Thymus (tissue), 11 donors: ENCODE data around the gene SERTAD2. TPM values are rescaled to one million over a fixed set of nuclear protein-coding genes. Genes with fewer than 3 reads are reported as not detected.

Experiments used
- DNase-seq, 9 donors: peaks; one replicate each; pipeline ENCODE4 v3.0.0-alpha.2; 2013; ENCODE audit warnings: low spot score in 9 of 9, low read depth in 6 of 9, missing footprints in 1 of 9
- H3K27ac ChIP-seq, 2 donors: one replicate each; pipeline ENCODE4 v1.5.1; 2013; ENCODE audit warnings: control low read depth in 1 of 2, low read depth in 1 of 2, low read length in 1 of 2, mild to moderate bottlenecking in 1 of 2, moderate library complexity in 1 of 2
- H3K27me3 ChIP-seq, 2 donors: one replicate each; pipeline ENCODE4 v1.5.1; 2013; ENCODE audit warnings: low read length in 1 of 2; ENCODE audit not compliant: control insufficient read depth in 2 of 2, insufficient read depth in 1 of 2
- H3K36me3 ChIP-seq, 2 donors: one replicate each; pipeline ENCODE4 v1.5.1; 2013; ENCODE audit warnings: low read length in 1 of 2, mild to moderate bottlenecking in 1 of 2, moderate library complexity in 1 of 2; ENCODE audit not compliant: control insufficient read depth in 2 of 2, insufficient read depth in 2 of 2
- H3K4me1 ChIP-seq, 2 donors: one replicate each; pipeline ENCODE4 v1.5.1; 2013; ENCODE audit warnings: low read length in 2 of 2; ENCODE audit not compliant: control insufficient read depth in 2 of 2, insufficient read depth in 2 of 2
- H3K4me3 ChIP-seq, 2 donors: one replicate each; pipeline ENCODE4 v1.5.1; 2013; ENCODE audit warnings: low read length in 2 of 2, control low read depth in 1 of 2, mild to moderate bottlenecking in 1 of 2
- H3K9me3 ChIP-seq, 2 donors: one replicate each; pipeline ENCODE4 v1.5.1; 2013; ENCODE audit warnings: low read length in 1 of 2, mild to moderate bottlenecking in 1 of 2; ENCODE audit not compliant: control insufficient read depth in 2 of 2, insufficient read depth in 1 of 2
- WGBS: extraction: QIAGEN DNeasy Blood & Tissue Kit; methylation state at CpG from one replicate; pipeline ENCODE4 v1.1.7; 2013; 5-methylcytosine and 5-hydroxymethylcytosine counted together
- polyA plus RNA-seq: library from polyadenylated mRNA; stranded (reverse); fragments of 200-250 nt; gene quantifications from one replicate; pipeline ENCODE4 v1.2.3, GENCODE V29; 2013
- total RNA-seq: library from RNA; stranded (reverse); fragments of 120-200 nt; gene quantifications from one replicate; pipeline ENCODE4 v1.2.4, GENCODE V29; 2013
- donor health status: healthy.

The SERTAD2 gene
- total and polyA plus RNA-seq, 2 donors = 13.3 to 37.6 TPM

DNA sequence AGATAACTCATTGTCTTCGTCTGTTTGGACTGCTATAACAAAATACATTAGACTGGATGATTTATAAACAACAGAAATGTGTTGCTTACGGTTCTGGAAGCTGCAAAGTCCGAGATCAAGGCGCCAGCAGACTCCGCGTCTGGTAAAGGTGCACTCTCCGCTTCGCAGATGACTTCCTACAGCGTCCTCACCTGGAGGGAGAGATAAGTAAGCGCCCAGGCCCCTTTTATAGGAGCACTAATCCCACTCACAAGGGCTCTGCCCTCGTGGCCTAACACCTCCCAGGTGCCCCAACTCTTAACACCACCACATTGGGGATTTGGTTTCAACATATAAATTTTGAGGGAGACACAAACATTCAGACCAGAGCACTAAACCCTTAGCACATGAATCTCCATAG is 51.3 kb downstream of the SERTAD2 start:
- Histone ChIP-seq H3K4me1 (peaks cover 4 to 33% of the 10 kb centered on the region in 2 donors), H3K9me3 (no peaks in the 10 kb centered on the region), H3K27ac (no peak overlapping the region), H3K4me3 (no peak overlapping the region), H3K36me3 (no peaks in the 10 kb centered on the region), H3K27me3 (no peaks in the 10 kb centered on the region)
- WGBS = 97% methylated on average over 11 of the region's 11 CpGs
- DNase-seq = no peak

GRCh38 chr2:64601785-64602391 is 51.8 kb downstream of the SERTAD2 start:
- H3K9me3 ChIP-seq = no peaks in the 10 kb centered on the region
- H3K36me3 ChIP-seq = no peaks in the 10 kb centered on the region
- peaks cover 0 to 28% of the 10 kb centered on the region in 2 donors for H3K4me1 ChIP-seq
- WGBS = 95% methylated on average over 12 of the region's 12 CpGs
- H3K27ac ChIP-seq = no peak overlapping the region
- no peak overlapping the region for H3K4me3 ChIP-seq
- no peaks in the 10 kb centered on the region for H3K27me3 ChIP-seq
- DNase-seq = no peak

GRCh38 chr2:64601034-64601754 is 52.5 kb downstream of the SERTAD2 start:
- H3K9me3 ChIP-seq = no peaks in the 10 kb centered on the region
- H3K27me3 ChIP-seq = no peaks in the 10 kb centered on the region
- no peak for DNase-seq
- H3K4me1 ChIP-seq = peaks cover 0 to 21% of the 10 kb centered on the region in 2 donors
- H3K36me3 ChIP-seq = no peaks in the 10 kb centered on the region
- no peak overlapping the region for H3K4me3 ChIP-seq
- WGBS = 92% methylated on average over 8 of the region's 8 CpGs
- H3K27ac ChIP-seq = peak overlapping the region in 1 of 2 donors; percentile 7

DNA sequence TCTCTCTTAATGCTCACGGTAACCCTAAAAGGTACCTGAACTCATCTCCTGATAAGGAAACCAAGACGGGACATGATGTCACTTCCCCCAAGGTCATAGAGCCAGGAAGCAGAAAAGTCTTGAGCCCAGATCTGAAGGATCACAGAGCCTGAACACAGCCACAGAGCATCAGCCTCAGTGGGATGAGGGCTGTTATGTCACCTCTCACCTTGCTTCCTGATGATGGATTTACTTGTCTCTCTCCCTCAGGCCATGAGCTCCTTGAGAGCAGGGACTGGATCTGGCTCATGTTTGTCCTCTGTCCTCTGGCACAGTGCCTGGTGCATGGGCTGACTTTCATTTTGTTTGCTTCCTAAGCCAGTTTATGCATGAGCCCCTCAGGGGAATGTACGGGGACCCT is 54.2 kb downstream of the SERTAD2 start:
- Histone ChIP-seq H3K36me3 (no peaks in the 10 kb centered on the region), H3K4me1 (peaks cover 0 to 13% of the 10 kb centered on the region in 2 donors), H3K9me3 (peaks cover 0 to under 1% of the 10 kb centered on the region in 2 donors), H3K4me3 (no peak overlapping the region), H3K27ac (no peak overlapping the region), H3K27me3 (no peaks in the 10 kb centered on the region)
- DNase-seq = no peak
- 63% methylated on average over 3 of the region's 3 CpGs for WGBS

DNA sequence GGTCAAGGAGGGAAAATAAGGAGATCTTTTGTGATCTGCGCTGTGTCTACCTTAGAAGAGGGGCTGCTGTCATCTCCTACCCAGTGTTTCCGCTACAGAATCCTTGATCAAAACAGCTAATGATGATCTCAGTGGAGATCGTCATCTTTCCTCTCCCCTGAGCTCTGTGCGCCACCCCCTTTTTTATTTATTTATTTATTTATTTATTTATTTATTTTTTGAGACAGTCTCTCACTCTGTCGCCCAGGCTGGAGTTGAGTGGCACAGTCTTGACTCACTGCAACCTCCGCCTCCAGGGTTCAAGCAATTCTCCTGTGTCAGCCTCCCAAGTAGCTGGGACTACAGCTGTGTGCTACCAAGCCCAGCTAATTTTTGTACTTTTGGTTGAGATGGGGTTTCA is 55.5 kb downstream of the SERTAD2 start:
- H3K27me3 ChIP-seq = no peaks in the 10 kb centered on the region
- H3K9me3 ChIP-seq = peaks cover 0 to 3% of the 10 kb centered on the region in 2 donors
- peaks cover 0 to 13% of the 10 kb centered on the region in 2 donors for H3K4me1 ChIP-seq
- H3K27ac ChIP-seq = no peak overlapping the region
- H3K4me3 ChIP-seq = no peak overlapping the region
- WGBS = 97% methylated on average over 6 of the region's 6 CpGs
- H3K36me3 ChIP-seq = peaks cover 1 to 2% of the 10 kb centered on the region in 2 donors
- DNase-seq = no peak

GRCh38 chr2:64595397-64596176 is 58.1 kb downstream of the SERTAD2 start:
- peaks cover 0 to 5% of the 10 kb centered on the region in 2 donors for H3K4me1 ChIP-seq
- no peak overlapping the region for H3K27ac ChIP-seq
- WGBS = 92% methylated on average over 4 of the region's 4 CpGs
- H3K27me3 ChIP-seq = no peaks in the 10 kb centered on the region
- peaks cover 0 to 3% of the 10 kb centered on the region in 2 donors for H3K9me3 ChIP-seq
- peaks cover 12 to 17% of the 10 kb centered on the region in 2 donors for H3K36me3 ChIP-seq
- no peak for DNase-seq
- H3K4me3 ChIP-seq = no peak overlapping the region

DNA sequence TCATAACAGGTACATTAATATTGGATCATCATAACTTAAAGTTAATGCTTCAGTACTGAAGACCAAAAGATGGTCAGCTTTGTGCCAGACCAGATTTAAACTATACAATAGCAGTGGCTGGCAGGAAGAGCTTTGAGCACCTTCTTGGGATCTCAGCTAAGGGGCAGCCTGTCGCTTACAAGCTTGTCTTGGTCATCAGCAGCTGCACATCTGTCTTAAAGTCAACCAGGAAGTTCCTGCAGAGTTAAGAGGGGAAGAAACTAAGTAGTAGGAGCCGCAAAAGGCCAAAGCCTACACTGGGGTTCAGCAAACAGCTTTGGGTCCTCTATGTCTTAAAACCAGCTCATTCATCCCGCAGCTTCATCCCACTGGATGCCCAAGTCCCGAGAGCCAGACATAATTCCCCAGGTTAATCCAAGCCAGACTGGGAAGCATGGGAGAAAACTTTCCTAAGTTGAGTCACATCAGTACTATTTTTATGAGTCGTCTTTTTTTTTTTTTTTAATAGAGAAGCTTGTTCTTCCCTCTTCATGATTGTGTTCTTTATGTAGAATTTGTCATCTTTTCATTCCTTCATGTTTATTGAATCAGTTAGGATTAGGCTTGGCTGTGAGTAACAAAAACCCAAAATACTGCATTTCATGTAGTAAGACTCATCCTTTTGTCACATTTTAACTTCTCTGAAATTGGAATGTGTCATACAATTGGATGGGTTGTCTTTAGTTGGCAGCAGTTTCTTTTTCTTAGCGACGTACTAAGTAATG is 59.3 kb downstream of the SERTAD2 start:
- 95% methylated on average over 7 of the region's 7 CpGs for WGBS
- Histone ChIP-seq H3K36me3 (peaks cover 12 to 25% of the 10 kb centered on the region in 2 donors), H3K9me3 (peaks cover 0 to 3% of the 10 kb centered on the region in 2 donors), H3K4me3 (no peak overlapping the region), H3K27me3 (no peaks in the 10 kb centered on the region), H3K4me1 (no peaks in the 10 kb centered on the region), H3K27ac (no peak overlapping the region)
- DNase-seq = no peak

- H3K4me1 ChIP-seq = no peaks in the 10 kb centered on the region
- no peak overlapping the region for H3K4me3 ChIP-seq
- peaks cover 13 to 29% of the 10 kb centered on the region in 2 donors for H3K36me3 ChIP-seq
- no peak for DNase-seq
- 96% methylated on average over 4 of the region's 4 CpGs for WGBS
- peaks cover 0 to 3% of the 10 kb centered on the region in 2 donors for H3K9me3 ChIP-seq
- no peak overlapping the region for H3K27ac ChIP-seq
- no peaks in the 10 kb centered on the region for H3K27me3 ChIP-seq
Observed at GRCh38 chr2:64593035-64593655, 60.6 kb downstream of the SERTAD2 start.
